Adrenal gland (tissue), 5 donors: ENCODE measurements around the gene PIAS1.
"Not testable (repeated sequence)": the region's sequence is repeated elsewhere in the genome, so short reads cannot be mapped to it uniquely, and the experiment has no call there.

ENCODE experiments used
- POLR2A ChIP-seq, 2 donors: fragments of 450-650 bp; IDR thresholded peaks; one replicate each; pipeline ENCODE4 v1.6.1; 2017; ENCODE audit warnings: antibody characterized with exemption in 2 of 2, mild to moderate bottlenecking in 2 of 2, moderate library complexity in 1 of 2
- TF ChIP-seq, protein P1 (sequence below), 6 experiments: fragments of 450-650 bp in 4 of 6; fragments of 200-600 bp in 2 of 6; sonication (generic) in 1 of 6; IDR thresholded peaks; 1 replicate in 5 of 6; 2 replicates in 1 of 6; pipeline versions ENCODE4 v1.5.1 to v1.8.0; 2016 to 2021; ENCODE audit warnings: antibody characterized with exemption in 6 of 6, mild to moderate bottlenecking in 2 of 6, moderate library complexity in 1 of 6
- donor health status: DM: no; HTN: no; CAD: no.

DNA sequence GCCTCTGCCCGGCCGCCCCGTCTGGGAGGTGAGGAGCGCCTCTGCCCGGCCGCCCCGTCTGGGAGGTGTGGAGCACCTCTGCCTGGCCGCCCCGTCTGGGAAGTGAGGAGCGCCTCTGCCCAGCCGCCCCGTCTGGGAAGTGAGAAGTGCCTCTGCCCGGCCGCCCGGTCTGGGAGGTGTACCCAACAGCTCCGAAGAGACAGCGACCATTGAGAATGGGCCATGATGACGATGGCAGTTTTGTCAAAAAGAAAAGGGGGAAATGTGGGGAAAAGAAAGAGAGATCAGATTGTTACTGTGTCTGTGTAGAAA lies 168.3 kb downstream of the PIAS1 start:
- TF ChIP-seq, protein P1, sequence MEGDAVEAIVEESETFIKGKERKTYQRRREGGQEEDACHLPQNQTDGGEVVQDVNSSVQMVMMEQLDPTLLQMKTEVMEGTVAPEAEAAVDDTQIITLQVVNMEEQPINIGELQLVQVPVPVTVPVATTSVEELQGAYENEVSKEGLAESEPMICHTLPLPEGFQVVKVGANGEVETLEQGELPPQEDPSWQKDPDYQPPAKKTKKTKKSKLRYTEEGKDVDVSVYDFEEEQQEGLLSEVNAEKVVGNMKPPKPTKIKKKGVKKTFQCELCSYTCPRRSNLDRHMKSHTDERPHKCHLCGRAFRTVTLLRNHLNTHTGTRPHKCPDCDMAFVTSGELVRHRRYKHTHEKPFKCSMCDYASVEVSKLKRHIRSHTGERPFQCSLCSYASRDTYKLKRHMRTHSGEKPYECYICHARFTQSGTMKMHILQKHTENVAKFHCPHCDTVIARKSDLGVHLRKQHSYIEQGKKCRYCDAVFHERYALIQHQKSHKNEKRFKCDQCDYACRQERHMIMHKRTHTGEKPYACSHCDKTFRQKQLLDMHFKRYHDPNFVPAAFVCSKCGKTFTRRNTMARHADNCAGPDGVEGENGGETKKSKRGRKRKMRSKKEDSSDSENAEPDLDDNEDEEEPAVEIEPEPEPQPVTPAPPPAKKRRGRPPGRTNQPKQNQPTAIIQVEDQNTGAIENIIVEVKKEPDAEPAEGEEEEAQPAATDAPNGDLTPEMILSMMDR (IDR thresholded peaks at IDR 0.05) = not testable (repeated sequence)
- not testable (repeated sequence) for TF ChIP-seq POLR2A (IDR thresholded peaks at IDR 0.05)
